HL-60 (cell line): ENCODE measurements around the gene NPHS2.

Experiments used
- CTCF ChIP-seq: IDR thresholded peaks from one replicate; pipeline ENCODE4 v1.5.1; 2011; ENCODE audit warnings: low read length, control low read depth, inconsistent platforms; ENCODE audit not compliant: insufficient read depth
- POLR2AphosphoS5 ChIP-seq: IDR thresholded peaks from 2 replicates; pipeline ENCODE4 v1.6.1; 2012; ENCODE audit warnings: low read depth
- REST ChIP-seq: IDR thresholded peaks from 2 replicates; pipeline ENCODE4 v1.6.1; 2012; ENCODE audit warnings: low read depth; ENCODE audit not compliant: insufficient replicate concordance
- SPI1 ChIP-seq: IDR thresholded peaks from 2 replicates; pipeline ENCODE4 v1.6.1; 2012; ENCODE audit warnings: low read depth, mild to moderate bottlenecking, borderline replicate concordance

- TF ChIP-seq POLR2AphosphoS5 (no peak), CTCF (no peak), REST (no peak), SPI1 (no peak)
Measured at GRCh38 chr1:179554427-179554826, 21.3 kb downstream of the NPHS2 start.
